Endometrial microvascular endothelial cells (primary cell): ENCODE measurements around the gene WIPI1. TPM values are rescaled to one million over a fixed set of nuclear protein-coding genes. Genes with fewer than 3 reads are reported as not detected.
"Not testable (repeated sequence)": the region's sequence is repeated elsewhere in the genome, so short reads cannot be mapped to it uniquely, and the experiment has no call there.

Source experiments
- in situ Hi-C: cut with HindIII; loops from 2 replicates; pipeline ENCODE4 v1.10.0; 2017; ENCODE audit warnings: low sequenced_read_pairs, low pct_unique_long_range_greater_than_20kb; ENCODE audit errors: inconsistent ontology term
- total RNA-seq: library from RNA; depleted of rRNA; stranded (reverse); fragments of >200 nt; gene quantifications from one replicate; pipeline ENCODE4 v1.2.3, GENCODE V29; 2015; ENCODE audit errors: inconsistent ontology term

Gene WIPI1
- total RNA-seq, 1 donor from 2014 or later, result 39.8 TPM

GRCh38 chr17:68378268-68379176 lies 78.8 kb downstream of the WIPI1 start:
- in situ Hi-C loops, result no loop called here

DNA sequence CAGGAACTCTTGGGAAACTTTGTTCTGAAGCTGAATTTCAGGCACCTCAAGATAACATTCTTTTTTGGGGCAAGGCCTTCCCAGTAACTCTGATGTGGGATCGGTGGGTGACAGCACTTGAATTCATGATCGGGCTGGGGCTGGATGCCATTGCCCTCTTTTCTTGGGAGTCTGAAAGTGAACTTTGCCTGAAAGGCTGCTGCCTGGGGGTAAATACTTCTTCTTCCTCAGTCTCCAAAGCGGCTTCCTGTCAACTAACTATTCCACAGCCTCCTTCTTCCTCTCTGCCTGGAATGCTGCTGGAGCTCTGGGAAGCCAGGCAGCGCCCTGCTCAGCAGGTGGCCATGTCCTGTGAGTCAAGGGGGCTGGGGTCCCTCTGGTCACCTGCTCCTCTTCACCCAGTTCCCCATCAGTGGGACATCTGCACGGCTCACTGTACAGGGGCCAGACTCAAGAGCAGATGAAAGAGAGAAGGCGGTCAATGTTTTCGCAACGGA lies 79.5 kb downstream of the WIPI1 start:
- in situ Hi-C loops, result no loop called here

- in situ Hi-C loops, result not testable (repeated sequence)
Observed at GRCh38 chr17:68376178-68376577, 81.1 kb downstream of the WIPI1 start.

DNA sequence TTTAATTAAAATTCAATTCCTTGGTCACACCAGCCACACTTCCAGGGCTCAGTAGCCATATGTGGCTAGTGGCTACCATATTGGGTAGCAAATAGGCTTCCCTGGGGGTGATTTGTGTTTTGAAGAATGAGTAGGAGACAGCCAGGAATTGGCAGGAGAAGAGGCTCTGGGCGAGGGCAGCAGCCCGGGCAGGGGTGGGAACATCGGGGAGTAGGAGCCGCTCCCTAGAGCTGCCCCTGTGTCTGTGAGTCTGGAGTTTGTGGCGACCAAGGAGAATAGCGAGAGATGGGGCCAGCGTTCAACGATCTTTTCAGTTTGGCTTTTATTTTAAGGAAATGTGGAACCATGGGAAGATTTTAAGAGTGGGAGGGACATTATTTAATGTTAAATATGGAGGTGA lies 81.7 kb downstream of the WIPI1 start:
- in situ Hi-C loops, result no loop called here

Other genes with a start within 250 kb of the WIPI1 start
- 110 TPM for gene AMZ2, start 209.5 kb downstream of the WIPI1 start, total RNA-seq
- gene SLC16A6, start 166.4 kb downstream of the WIPI1 start, total RNA-seq, result 0.46 TPM
- 4.7 TPM for gene ARSG, start 166.0 kb downstream of the WIPI1 start, total RNA-seq
- 243 TPM for gene PRKAR1A, start 54.9 kb upstream of the WIPI1 start, total RNA-seq
- gene FAM20A, start 143.9 kb upstream of the WIPI1 start, total RNA-seq, result not detected